Measurements from ENCODE around the gene GPR161. TPM values are rescaled to one million over a fixed set of nuclear protein-coding genes. Genes with fewer than 3 reads are reported as not detected.

GPR161 gene
- total RNA-seq, 1 donor from 2014 or later, result 16.4 TPM

DNA sequence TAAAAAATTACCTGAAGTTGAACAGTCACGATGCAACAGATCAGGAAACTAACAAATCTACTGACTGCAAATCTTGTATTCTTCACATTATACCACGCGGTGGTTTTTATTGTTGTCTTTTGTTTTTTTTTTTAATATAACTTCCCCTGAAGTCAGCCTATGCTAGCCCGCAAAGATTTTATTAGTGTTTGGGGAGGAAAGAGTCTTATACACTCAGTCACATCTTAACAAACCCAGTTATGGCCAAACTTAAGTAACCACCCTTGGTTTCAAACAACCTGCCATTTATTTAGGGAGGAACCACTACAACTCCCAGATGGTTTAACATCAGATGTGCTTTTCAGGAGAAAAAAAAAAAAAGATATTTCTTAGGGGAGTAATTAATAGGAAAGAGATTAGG is 15.2 kb upstream of the GPR161 start:
- no peaks in the 10 kb centered on the region for H3K36me3 ChIP-seq (ENCODE audit: control insufficient read depth, insufficient read depth, low read length)
- no peak overlapping the region for H3K4me3 ChIP-seq (ENCODE audit: low read depth, low read length)
- no peak for TF ChIP-seq CTCF (IDR thresholded peaks at IDR 0.05; ENCODE audit: insufficient read depth, low read length, poor library complexity, severe bottlenecking)
- no peak for DNase-seq (ENCODE audit: low read depth)
- H3K27me3 ChIP-seq (ENCODE audit: control insufficient read depth, insufficient read depth, low read length), result no peaks in the 10 kb centered on the region

- H3K4me3 ChIP-seq (ENCODE audit: low read depth, low read length), result no peak overlapping the region
- no peaks in the 10 kb centered on the region for H3K36me3 ChIP-seq (ENCODE audit: control insufficient read depth, insufficient read depth, low read length)
- no peaks in the 10 kb centered on the region for H3K27me3 ChIP-seq (ENCODE audit: control insufficient read depth, insufficient read depth, low read length)
- no peak for TF ChIP-seq CTCF (IDR thresholded peaks at IDR 0.05; ENCODE audit: insufficient read depth, low read length, poor library complexity, severe bottlenecking)
- DNase-seq (ENCODE audit: low read depth), result no peak
Observed at GRCh38 chr1:168150283-168150682, 13.6 kb upstream of the GPR161 start.

- no peaks in the 10 kb centered on the region for H3K36me3 ChIP-seq (ENCODE audit: control insufficient read depth, insufficient read depth, low read length)
- no peak overlapping the region for H3K4me3 ChIP-seq (ENCODE audit: low read depth, low read length)
- no peak for DNase-seq (ENCODE audit: low read depth)
- TF ChIP-seq CTCF (IDR thresholded peaks at IDR 0.05; ENCODE audit: insufficient read depth, low read length, poor library complexity, severe bottlenecking), result no peak
- H3K27me3 ChIP-seq (ENCODE audit: control insufficient read depth, insufficient read depth, low read length), result no peaks in the 10 kb centered on the region
Observed at GRCh38 chr1:168148916-168149315, 12.2 kb upstream of the GPR161 start.

- no peak for DNase-seq (ENCODE audit: low read depth)
- Histone ChIP-seq H3K36me3 (ENCODE audit: control insufficient read depth, insufficient read depth, low read length) (no peaks in the 10 kb centered on the region), H3K27me3 (ENCODE audit: control insufficient read depth, insufficient read depth, low read length) (no peaks in the 10 kb centered on the region), H3K4me3 (ENCODE audit: low read depth, low read length) (no peak overlapping the region)
- no peak for TF ChIP-seq CTCF (IDR thresholded peaks at IDR 0.05; ENCODE audit: insufficient read depth, low read length, poor library complexity, severe bottlenecking)
Observed at GRCh38 chr1:168146626-168147025, 9.9 kb upstream of the GPR161 start.

GRCh38 chr1:168146160-168146539 is 9.4 kb upstream of the GPR161 start:
- DNase-seq (ENCODE audit: low read depth), result no peak
- Histone ChIP-seq H3K27me3 (ENCODE audit: control insufficient read depth, insufficient read depth, low read length) (no peaks in the 10 kb centered on the region), H3K4me3 (ENCODE audit: low read depth, low read length) (no peak overlapping the region), H3K36me3 (ENCODE audit: control insufficient read depth, insufficient read depth, low read length) (no peaks in the 10 kb centered on the region)
- TF ChIP-seq CTCF (IDR thresholded peaks at IDR 0.05; ENCODE audit: insufficient read depth, low read length, poor library complexity, severe bottlenecking), result no peak

Measured in kidney epithelial cell (primary cell).